Chondrocyte (in vitro differentiated cells): ENCODE results near the gene DENND2C. TPM values are rescaled to one million over a fixed set of nuclear protein-coding genes. Genes with fewer than 3 reads are reported as not detected.

Experiments used
- DNase-seq: peaks from one replicate; pipeline ENCODE4 v3.0.0; 2021; ENCODE audit warnings: mixed read lengths, low spot score
- H3K27ac Mint-ChIP-seq: one replicate; pipeline ENCODE4 v1.8.0; 2021; ENCODE audit warnings: mild to moderate bottlenecking, moderate library complexity, mixed read lengths; ENCODE audit not compliant: unreplicated experiment
- H3K27me3 Mint-ChIP-seq: 2 replicates; pipeline ENCODE4 v1.8.0; 2021; ENCODE audit warnings: low read depth, mixed read lengths
- H3K36me3 Mint-ChIP-seq: 2 replicates; pipeline ENCODE4 v1.8.0; 2021; ENCODE audit warnings: low read depth, mixed read lengths
- H3K4me1 Mint-ChIP-seq: 2 replicates; pipeline ENCODE4 v1.8.0; 2021; ENCODE audit warnings: low read depth, mild to moderate bottlenecking, mixed read lengths
- H3K4me3 Mint-ChIP-seq: one replicate; pipeline ENCODE4 v1.8.0; 2021; ENCODE audit warnings: mild to moderate bottlenecking, moderate library complexity, mixed read lengths; ENCODE audit not compliant: unreplicated experiment
- H3K9me3 Mint-ChIP-seq: 2 replicates; pipeline ENCODE4 v1.8.0; 2021; ENCODE audit warnings: low read depth, mixed read lengths
- CTCF ChIP-seq: fragments of 200-600 bp; sonication (generic); IDR thresholded peaks from 2 replicates; pipeline ENCODE4 v1.5.0; 2021; ENCODE audit warnings: antibody characterized with exemption, mild to moderate bottlenecking, moderate library complexity
- total RNA-seq: library from RNA; stranded (reverse); gene quantifications from 3 replicates; pipeline ENCODE4 v1.2.1, GENCODE V29; 2021

DENND2C gene
- total RNA-seq, 1 donor from 2014 or later, result 3.3 TPM

- Mint-ChIP-seq H3K27ac (no peak overlapping the region), H3K4me1 (no peaks in the 10 kb centered on the region), H3K36me3 (peaks cover 14% of the 10 kb centered on the region), H3K4me3 (no peak overlapping the region), H3K27me3 (no peaks in the 10 kb centered on the region), H3K9me3 (peaks cover 5% of the 10 kb centered on the region)
- TF ChIP-seq CTCF, result no peak
- DNase-seq, result no peak
Measured at GRCh38 chr1:114561333-114561732, 108.5 kb downstream of the DENND2C start.

- H3K4me3 Mint-ChIP-seq, result no peak overlapping the region
- H3K9me3 Mint-ChIP-seq, result no peaks in the 10 kb centered on the region
- no peaks in the 10 kb centered on the region for H3K4me1 Mint-ChIP-seq
- no peak for DNase-seq
- TF ChIP-seq CTCF, result no peak
- no peaks in the 10 kb centered on the region for H3K27me3 Mint-ChIP-seq
- no peak overlapping the region for H3K27ac Mint-ChIP-seq
- H3K36me3 Mint-ChIP-seq, result no peaks in the 10 kb centered on the region
Measured at GRCh38 chr1:114559356-114559755, 110.5 kb downstream of the DENND2C start.

DNA sequence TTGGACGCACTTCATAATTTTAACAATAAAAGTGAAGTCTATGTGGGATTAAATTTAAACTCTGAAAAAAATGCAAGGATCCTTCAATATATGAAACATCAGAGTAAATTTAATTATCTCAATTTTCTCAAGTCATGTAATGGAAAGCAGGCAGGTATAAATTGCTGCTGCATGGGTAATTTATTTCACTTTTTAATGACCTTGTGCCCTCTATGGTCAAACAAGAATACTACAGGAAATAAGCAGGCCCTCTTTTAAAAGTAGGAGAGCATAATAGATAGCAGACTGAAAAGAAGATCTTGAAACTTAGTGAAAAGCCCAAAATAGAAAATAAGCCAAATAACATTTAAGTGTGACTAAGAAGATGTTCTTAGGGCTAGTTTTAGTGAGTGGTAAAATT lies 111.3 kb downstream of the DENND2C start:
- Mint-ChIP-seq H3K27ac (no peak overlapping the region), H3K36me3 (no peaks in the 10 kb centered on the region)

DNA sequence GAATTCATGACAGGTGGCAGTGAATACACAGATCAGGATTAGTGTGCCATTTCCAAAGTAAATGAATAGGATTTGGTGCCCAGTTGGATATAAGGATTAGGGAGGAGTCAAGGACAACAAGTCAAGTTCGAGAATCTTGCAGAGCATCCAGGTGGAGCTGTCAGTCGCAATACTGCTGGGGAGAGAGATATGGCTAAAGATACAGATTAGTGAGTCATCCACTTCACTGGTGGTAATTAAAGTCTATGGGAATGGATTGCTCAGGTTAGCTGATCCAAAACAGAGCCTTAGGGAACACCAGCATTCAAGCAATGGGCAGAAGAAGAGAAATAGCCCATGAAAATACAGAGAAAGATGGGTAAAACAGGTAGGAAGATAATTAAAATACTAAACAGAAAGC lies 115.3 kb downstream of the DENND2C start:
- no peak for TF ChIP-seq CTCF
- Mint-ChIP-seq H3K4me3 (no peak overlapping the region), H3K36me3 (no peaks in the 10 kb centered on the region), H3K27ac (no peak overlapping the region), H3K27me3 (no peaks in the 10 kb centered on the region), H3K9me3 (no peaks in the 10 kb centered on the region), H3K4me1 (no peaks in the 10 kb centered on the region)
- DNase-seq, result no peak

More for the DNA sequence above, 111.3 kb downstream of the DENND2C start:
- Mint-ChIP-seq H3K4me1 (no peaks in the 10 kb centered on the region), H3K4me3 (no peak overlapping the region), H3K9me3 (no peaks in the 10 kb centered on the region), H3K27me3 (no peaks in the 10 kb centered on the region)
- DNase-seq, result no peak
- peak; percentile 64 for TF ChIP-seq CTCF

DNA sequence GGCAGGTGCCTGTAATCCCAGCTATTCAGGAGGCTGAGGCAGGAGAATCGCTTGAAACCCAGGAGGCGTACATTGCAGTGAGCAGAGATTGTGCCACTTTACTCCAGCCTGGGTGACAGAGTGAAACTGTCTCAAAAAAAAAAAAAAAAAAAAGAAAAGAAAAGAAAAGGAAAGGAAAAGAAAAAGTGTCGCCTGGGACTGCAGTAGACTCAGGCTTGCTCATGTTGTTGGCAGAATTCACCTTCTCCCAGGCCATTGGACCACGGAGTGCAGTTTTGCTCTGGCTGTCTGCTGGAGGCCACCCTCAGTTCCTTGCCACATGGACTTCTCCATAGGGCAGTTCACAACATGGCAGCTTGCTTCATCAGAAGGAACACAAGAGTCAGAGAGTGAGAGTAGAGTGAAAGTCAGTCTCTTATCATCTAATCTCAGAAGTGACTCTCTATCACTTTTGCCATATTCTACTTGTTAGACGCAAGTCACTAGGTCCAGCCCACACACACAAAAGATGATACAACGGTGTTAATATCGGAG lies 117.7 kb downstream of the DENND2C start:
- Mint-ChIP-seq H3K36me3 (no peaks in the 10 kb centered on the region), H3K27me3 (peaks cover 2% of the 10 kb centered on the region)
- TF ChIP-seq CTCF, result no peak

More for the DNA sequence above, 117.7 kb downstream of the DENND2C start:
- no peak overlapping the region for H3K27ac Mint-ChIP-seq
- no peaks in the 10 kb centered on the region for H3K9me3 Mint-ChIP-seq
- H3K4me3 Mint-ChIP-seq, result no peak overlapping the region
- no peak for DNase-seq
- no peaks in the 10 kb centered on the region for H3K4me1 Mint-ChIP-seq
